Erythroblast (primary cell): ENCODE measurements around the gene SOD2.

Source experiments
- GATA1 ChIP-seq: IDR thresholded peaks from 2 replicates; pipeline ENCODE4 v1.6.1; 2011; ENCODE audit warnings: low read depth, mild to moderate bottlenecking, control low read depth, low read length, moderate library complexity
- POLR2A ChIP-seq: IDR thresholded peaks from 2 replicates; pipeline ENCODE4 v1.6.1; 2011; ENCODE audit warnings: mild to moderate bottlenecking, low read length

DNA sequence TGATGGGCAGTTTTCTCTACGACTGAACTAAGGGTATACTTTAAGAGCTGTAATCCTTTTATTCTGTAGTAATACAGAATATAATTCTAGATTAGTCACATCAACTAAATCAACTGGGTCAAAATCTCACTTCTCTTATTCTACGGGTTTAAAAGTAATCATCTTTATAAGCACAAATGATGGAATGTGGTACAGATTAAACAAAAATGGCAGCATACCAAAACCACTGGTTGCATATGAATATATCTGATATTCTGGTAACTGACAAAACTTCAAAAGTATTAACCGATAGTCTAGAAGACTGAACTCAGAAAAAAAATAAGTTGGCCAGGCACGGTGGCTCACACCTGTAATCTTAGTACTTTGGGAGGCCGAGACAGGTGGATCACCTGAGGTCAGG lies 7.0 kb downstream of the SOD2 start:
- TF ChIP-seq POLR2A (no peak), GATA1 (no peak)
